LHCN-M2 (cell line): ENCODE results near the gene SP100. TPM values are rescaled to one million over a fixed set of nuclear protein-coding genes. Genes with fewer than 3 reads are reported as not detected.
"Not testable (repeated sequence)": the region's sequence is repeated elsewhere in the genome, so short reads cannot be mapped to it uniquely, and the experiment has no call there.

ENCODE experiments used
- DNase-seq: peaks from one replicate; pipeline ENCODE4 v3.0.0-alpha.2; 2012; ENCODE audit warnings: low read depth
- polyA plus RNA-seq: library from polyadenylated mRNA; unstranded; fragments of >200 nt; gene quantifications from one replicate; pipeline ENCODE4 v1.2.1, GENCODE V29; 2012; ENCODE audit warnings: missing spikeins
- total RNA-seq: library from RNA; depleted of rRNA; stranded (reverse); fragments of >200 nt; gene quantifications from 2 replicates; pipeline ENCODE4 v1.2.3, GENCODE V29; 2014; rRNA removed

Gene SP100
- total RNA-seq: 56.4 and 67.5 TPM in 2 replicates
- 30.0 TPM for polyA plus RNA-seq

DNA sequence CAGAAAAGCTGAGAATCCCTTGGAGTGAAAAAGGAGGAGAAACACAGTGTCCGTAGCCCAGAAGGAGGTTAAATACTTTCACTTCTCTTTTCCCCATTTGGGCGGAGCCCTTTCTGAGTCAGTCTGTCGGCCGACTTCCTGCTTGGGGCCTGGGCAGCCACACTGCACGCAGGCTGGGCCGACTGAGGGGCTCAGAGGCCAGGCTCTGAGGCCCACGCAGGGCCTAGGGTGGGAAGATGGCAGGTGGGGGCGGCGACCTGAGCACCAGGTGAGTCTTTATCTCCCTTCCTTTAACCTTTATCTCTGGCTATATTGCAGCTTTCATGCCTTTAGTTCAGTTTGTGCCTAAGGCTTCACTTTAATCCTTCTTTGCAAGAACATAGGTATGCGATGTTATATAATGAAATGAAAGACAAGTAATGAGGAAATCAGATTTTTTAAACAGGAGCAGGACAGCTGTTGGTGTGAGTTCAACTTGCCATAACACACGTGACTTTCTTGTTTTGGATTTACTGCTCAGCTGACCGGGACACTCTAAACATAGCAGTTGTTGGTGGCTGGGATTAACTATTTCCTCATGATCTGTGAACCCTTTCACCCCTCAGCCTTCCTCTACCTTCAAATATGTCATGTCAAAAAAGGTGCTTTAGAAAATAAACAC, at the start of gene SP100:
Gene SP100 (plus strand): TSS at position 141 of the 661 bp plus-strand sequence. CDS start 96 bp downstream, at position 237.
- DNase-seq: peak; percentile 82

GRCh38 chr2:230382108-230382507, 33.9 kb upstream of the SP100 start:
- no peak for DNase-seq

- no peak for DNase-seq
Observed at GRCh38 chr2:230383453-230383852, 32.5 kb upstream of the SP100 start.

GRCh38 chr2:230384986-230385385, 31.0 kb upstream of the SP100 start:
- no peak for DNase-seq

DNA sequence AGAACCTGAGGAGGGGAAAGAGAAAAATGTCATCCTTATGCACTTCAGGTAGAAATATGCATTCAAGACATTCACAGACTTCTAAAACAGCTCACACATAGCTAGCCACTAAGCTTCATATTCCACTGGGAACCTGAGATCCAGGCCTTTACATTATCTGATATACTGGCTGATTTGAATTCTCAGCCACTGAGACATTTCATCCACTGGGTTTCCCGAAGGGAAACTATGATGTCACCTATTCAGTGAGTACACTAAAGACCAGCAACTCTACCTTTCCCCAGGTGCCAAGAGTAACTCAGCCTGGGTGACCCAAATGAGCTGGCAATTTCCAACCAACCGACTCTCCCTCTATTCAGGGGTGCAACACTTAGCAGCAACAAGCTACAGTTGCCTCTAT, 21.7 kb upstream of the SP100 start:
- no peak for DNase-seq

- DNase-seq: not testable (repeated sequence)
Observed at GRCh38 chr2:230398698-230399097, 17.3 kb upstream of the SP100 start.

- DNase-seq: no peak
Observed at GRCh38 chr2:230400041-230400440, 16.0 kb upstream of the SP100 start.

- DNase-seq: no peak
Observed at GRCh38 chr2:230400454-230400853, 15.5 kb upstream of the SP100 start.

- DNase-seq: not testable (repeated sequence)
Observed at GRCh38 chr2:230401026-230401425, 15.0 kb upstream of the SP100 start.

GRCh38 chr2:230403746-230404145, 12.3 kb upstream of the SP100 start:
- no peak for DNase-seq

- no peak for DNase-seq
Observed at GRCh38 chr2:230405824-230406223, 10.2 kb upstream of the SP100 start.

DNA sequence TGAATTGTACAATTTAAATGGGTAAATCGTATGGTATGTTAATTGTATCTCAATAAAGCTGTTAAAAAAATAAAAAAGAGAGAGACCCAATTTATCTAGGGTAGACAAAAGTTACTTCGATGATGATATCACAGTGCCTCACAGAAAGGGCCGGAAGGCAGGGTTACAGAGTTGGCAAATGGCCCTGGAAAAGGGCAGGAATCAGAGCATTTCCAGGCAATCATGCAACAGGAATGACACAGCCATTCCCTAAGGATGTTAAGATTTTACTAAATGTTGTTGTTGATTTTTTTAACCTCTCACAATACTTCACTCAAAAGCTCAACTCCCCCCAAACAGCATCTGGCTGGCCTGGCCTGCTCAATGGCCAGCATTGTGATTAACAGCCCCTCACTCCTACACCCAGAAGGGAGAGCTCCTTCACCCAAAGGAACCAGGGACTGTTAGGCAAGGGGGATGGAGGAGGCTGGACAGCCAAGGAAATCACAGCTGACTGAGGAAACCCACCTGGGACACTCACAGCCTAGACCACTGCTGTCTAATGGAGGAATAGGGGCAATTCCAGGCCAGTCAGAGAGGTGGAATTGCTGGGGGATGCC, 7.7 kb upstream of the SP100 start:
- DNase-seq: peak; percentile 90

DNA sequence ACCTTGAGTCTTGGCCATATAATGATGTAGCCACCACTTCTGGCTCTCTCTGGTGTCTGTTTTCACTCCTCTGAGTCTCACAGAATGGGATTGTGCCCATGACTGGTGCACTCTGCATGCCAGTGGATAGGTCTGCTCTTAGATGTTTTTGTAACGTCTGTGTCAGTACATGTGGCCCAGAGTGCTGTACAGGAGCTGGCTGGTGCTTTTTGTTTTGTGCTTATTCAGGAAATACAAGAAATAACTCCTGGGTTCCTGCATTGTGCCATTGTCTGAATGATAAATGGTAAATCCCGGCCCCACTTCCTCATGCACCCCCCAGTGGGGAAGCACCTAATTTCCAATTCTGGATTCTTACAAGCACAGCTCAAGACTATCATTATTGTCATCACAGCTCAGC, 6.7 kb upstream of the SP100 start:
- DNase-seq: not testable (repeated sequence)

- DNase-seq: no peak
Observed at GRCh38 chr2:230410263-230410662, 5.7 kb upstream of the SP100 start.

GRCh38 chr2:230410861-230411569, 5.0 kb upstream of the SP100 start:
- DNase-seq: no peak

DNA sequence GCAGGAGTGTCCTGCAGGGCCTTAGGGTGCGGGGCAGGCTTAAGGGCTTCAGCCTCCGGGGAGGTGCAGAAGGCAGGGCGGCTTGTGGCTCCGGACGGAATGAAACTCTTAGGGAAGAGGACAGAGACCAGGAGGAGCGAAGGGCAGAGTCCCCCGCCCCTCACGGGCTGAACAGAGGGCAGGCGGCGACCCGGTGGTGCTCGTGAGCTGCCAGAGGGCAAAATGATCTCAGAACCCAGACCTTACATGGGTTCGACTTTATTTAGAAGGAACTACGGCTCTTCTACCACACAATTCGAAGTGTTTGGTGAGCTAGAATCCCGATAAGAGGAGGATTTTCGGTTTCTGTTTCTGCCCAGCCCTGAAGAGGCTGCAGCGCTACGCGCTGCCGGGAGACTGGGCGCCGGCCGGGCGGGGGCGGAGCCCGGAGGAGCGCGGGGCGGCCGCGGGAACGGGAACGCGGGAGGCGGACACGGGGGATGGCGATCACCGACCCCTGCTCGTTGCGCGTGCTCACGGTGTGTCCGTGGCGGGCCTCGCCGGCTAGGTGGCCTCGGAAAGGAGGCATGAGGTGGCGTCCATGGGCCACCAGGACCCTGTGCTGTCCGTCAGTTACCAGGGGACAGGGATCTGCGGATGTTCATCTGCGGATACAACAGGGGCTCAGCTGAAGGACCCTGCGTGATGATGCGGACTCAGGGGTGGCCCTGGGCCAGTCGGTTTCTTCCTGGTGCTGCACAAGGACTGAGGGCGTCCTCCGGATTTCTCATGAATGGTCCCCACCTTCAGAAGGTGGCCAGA, 4.2 kb upstream of the SP100 start:
- DNase-seq: peak; percentile 58

GRCh38 chr2:230412371-230412711, 3.7 kb upstream of the SP100 start:
- no peak for DNase-seq

GRCh38 chr2:230412846-230413245, 3.2 kb upstream of the SP100 start:
- DNase-seq: no peak

DNA sequence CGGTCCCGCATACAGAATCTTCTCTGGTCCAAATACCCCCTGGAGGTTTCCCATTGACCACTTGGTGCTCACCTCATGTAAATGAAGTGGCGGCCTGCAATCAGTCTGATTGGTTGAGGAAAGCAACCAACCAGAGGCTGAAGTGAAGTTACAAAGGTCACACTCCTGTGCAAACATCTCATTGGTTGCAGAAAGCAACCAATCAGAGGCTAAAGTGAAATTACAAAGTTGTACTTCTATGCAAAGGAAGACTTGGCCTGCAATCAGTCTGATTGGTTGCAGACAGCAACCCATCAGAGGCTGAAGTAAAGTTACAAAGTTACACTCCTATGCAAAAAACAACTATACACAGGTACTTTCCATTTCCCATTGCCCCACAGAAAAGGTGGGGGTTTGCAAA, 2.5 kb upstream of the SP100 start:
- DNase-seq: peak; percentile 30

DNA sequence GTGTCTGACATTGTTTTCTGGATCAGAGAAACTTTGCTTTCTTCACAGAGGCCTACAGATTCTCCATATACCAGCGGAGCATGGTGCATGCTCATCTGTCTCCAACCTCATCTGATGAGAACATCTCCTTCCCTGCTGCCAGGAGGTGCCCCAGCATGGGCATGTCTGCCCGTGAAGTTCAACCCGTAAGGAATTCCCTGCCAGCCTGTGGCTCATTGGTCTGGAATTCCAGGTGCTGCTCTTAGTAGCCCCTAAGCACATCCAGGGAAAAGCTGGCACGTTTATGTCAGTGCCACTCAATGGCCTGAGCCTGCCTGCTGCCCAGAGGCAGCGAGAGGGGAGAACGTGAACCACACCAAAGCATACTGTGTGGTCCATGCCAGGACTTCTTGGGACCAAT, 1.7 kb upstream of the SP100 start:
- no peak for DNase-seq

DNA sequence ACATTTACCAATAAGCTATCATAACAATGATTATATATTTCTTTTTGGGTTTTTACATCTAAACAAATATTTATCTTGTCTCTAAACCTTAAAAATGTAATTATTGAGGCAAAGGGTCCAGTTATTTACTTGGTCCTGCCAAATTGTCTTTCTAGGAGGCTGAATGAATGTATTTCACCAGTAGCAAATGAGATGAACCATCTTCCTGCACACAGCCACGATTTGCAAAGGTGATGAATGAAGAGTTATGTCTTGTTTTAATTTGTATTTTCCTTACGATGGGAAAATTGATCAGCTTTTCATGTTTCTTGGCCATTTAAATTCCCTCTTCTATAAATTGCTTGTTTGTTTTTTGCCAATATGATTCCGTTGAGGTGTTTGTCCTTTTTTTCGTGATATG, 1.4 kb downstream of the SP100 start:
- DNase-seq: no peak
